IMR-90 (cell line): ENCODE results near the gene SNX25.

Experiments
- CEBPB ChIP-seq: IDR thresholded peaks from 2 replicates; pipeline ENCODE4 v1.6.1; 2012; ENCODE audit warnings: low read depth, low read length, improper control_type of control experiment
- CHD1 ChIP-seq: IDR thresholded peaks from 2 replicates; pipeline ENCODE4 v1.6.1; 2012; ENCODE audit warnings: low read depth, low read length, improper control_type of control experiment
- FOS ChIP-seq: fragments of 150-350 bp; IDR thresholded peaks from 2 replicates; pipeline ENCODE4 v1.6.1; 2016; ENCODE audit warnings: low read depth, low read length
- MAZ ChIP-seq: IDR thresholded peaks from 2 replicates; pipeline ENCODE4 v1.6.1; 2012; ENCODE audit warnings: low read depth, mild to moderate bottlenecking, low read length, improper control_type of control experiment, moderate library complexity, borderline replicate concordance
- MXI1 ChIP-seq: IDR thresholded peaks from 2 replicates; pipeline ENCODE4 v1.6.1; 2012; ENCODE audit warnings: low read depth, mild to moderate bottlenecking, low read length, moderate library complexity, borderline replicate concordance
- POLR2A ChIP-seq: IDR thresholded peaks from 2 replicates; pipeline ENCODE4 v1.6.1; 2012; ENCODE audit warnings: mild to moderate bottlenecking, low read depth, low read length
- RAD21 ChIP-seq: IDR thresholded peaks from 2 replicates; pipeline ENCODE4 v1.6.1; 2012; ENCODE audit warnings: low read length, improper control_type of control experiment
- TF ChIP-seq, protein P1 (sequence below): conservative IDR thresholded peaks from 2 replicates; pipeline ENCODE4 v1.5.1; 2012; ENCODE audit warnings: mild to moderate bottlenecking, low read depth, low read length, improper control_type of control experiment

DNA sequence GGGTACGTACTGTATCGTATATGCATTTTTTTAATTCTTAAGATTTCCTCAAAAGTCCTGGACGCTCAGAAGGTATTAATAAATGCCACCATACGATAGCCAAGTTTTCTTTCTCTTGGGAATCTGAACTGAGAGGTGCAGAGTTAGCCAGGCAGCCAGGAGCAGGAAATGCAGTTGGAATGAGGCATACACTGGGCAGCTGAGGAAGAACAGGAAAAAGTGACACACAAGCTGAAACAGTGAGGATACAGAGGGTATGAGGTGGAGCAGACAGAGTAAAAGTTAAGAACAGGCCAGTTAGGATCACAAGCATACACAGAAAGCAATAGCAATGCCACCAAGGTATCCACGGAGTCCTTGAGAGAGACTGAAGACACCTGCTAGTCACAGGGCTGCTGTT lies 203.0 kb downstream of the SNX25 start:
- TF ChIP-seq CEBPB (no peak), FOS (no peak), MAZ (no peak), POLR2A (no peak), RAD21 (no peak), CHD1 (no peak), MXI1 (no peak)
- TF ChIP-seq, protein P1, sequence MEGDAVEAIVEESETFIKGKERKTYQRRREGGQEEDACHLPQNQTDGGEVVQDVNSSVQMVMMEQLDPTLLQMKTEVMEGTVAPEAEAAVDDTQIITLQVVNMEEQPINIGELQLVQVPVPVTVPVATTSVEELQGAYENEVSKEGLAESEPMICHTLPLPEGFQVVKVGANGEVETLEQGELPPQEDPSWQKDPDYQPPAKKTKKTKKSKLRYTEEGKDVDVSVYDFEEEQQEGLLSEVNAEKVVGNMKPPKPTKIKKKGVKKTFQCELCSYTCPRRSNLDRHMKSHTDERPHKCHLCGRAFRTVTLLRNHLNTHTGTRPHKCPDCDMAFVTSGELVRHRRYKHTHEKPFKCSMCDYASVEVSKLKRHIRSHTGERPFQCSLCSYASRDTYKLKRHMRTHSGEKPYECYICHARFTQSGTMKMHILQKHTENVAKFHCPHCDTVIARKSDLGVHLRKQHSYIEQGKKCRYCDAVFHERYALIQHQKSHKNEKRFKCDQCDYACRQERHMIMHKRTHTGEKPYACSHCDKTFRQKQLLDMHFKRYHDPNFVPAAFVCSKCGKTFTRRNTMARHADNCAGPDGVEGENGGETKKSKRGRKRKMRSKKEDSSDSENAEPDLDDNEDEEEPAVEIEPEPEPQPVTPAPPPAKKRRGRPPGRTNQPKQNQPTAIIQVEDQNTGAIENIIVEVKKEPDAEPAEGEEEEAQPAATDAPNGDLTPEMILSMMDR: no peak
